GM12865 (cell line): Measurements from ENCODE around the gene NXPH4.

Experiments used
- DNase-seq: peaks from one replicate; pipeline ENCODE4 v3.0.0; 2010; ENCODE audit warnings: low read depth
- H3K4me3 ChIP-seq: 2 replicates; pipeline ENCODE4 v1.5.1; 2011; ENCODE audit warnings: mild to moderate bottlenecking, low read depth, low read length, control low read depth
- CTCF ChIP-seq: IDR thresholded peaks from 2 replicates; pipeline ENCODE4 v1.5.1; 2011; ENCODE audit warnings: low read length, control low read depth, low read depth, inconsistent platforms; ENCODE audit not compliant: insufficient read depth; ENCODE audit errors: missing control alignments

NXPH4 gene

GRCh38 chr12:57226588-57227314 lies 10.2 kb downstream of the NXPH4 start:
- no peak for DNase-seq
- H3K4me3 ChIP-seq: no peak overlapping the region
- no peak for TF ChIP-seq CTCF

GRCh38 chr12:57227315-57228115 lies 10.9 kb downstream of the NXPH4 start:
- DNase-seq: no peak
- no peak overlapping the region for H3K4me3 ChIP-seq

GRCh38 chr12:57229046-57229633 lies 12.5 kb downstream of the NXPH4 start:
- DNase-seq: peak; percentile 44
- H3K4me3 ChIP-seq: peak overlapping the region; percentile 97
- no peak for TF ChIP-seq CTCF

More at GRCh38 chr12:57227315-57228115, 10.9 kb downstream of the NXPH4 start:
- TF ChIP-seq CTCF: no peak

- DNase-seq: peak; percentile 98
- peak within 1 kb of the TSS; percentile 97 for H3K4me3 ChIP-seq
- no peak for TF ChIP-seq CTCF
Observed at GRCh38 chr12:57229634-57230380, 13.2 kb downstream of the NXPH4 start, which contains the start of gene SHMT2. Gene SHMT2, plus strand, starts transcription at chr12:57229711. Its CDS starts 68 bp downstream, at chr12:57229779.

- H3K4me3 ChIP-seq: peak overlapping the region; percentile 97
- DNase-seq: no peak
- no peak for TF ChIP-seq CTCF
Observed at GRCh38 chr12:57230381-57231155, 14.0 kb downstream of the NXPH4 start.

GRCh38 chr12:57231276-57232021 lies 14.9 kb downstream of the NXPH4 start:
- H3K4me3 ChIP-seq: peak overlapping the region; percentile 97
- no peak for TF ChIP-seq CTCF
- DNase-seq: no peak
